ENCODE results near the gene LRCH3.

LRCH3 gene

GRCh38 chr3:197809356-197810020 lies 18.4 kb downstream of the LRCH3 start:
- H4K20me1 ChIP-seq (ENCODE audit: insufficient read depth, low read length), result peaks cover 5% of the 10 kb centered on the region; the same call in 1 of the 2 replicates
- H3K79me2 ChIP-seq (ENCODE audit: insufficient read depth, low read length), result peaks cover 74% of the 10 kb centered on the region
- no peaks in the 10 kb centered on the region for H3K36me3 ChIP-seq (ENCODE audit: insufficient read depth, low read length)
- no peaks in the 10 kb centered on the region for H3K4me1 ChIP-seq (ENCODE audit: insufficient read depth, low read length)
- H3K27me3 ChIP-seq (ENCODE audit: insufficient read depth, low read length, poor library complexity), result no peaks in the 10 kb centered on the region
- no peak overlapping the region for H2AFZ ChIP-seq (ENCODE audit: low read depth, low read length)
- H3K9ac ChIP-seq (ENCODE audit: low read depth, low read length), result no peak overlapping the region
- DNase-seq (no peak), ATAC-seq (ENCODE audit: insufficient read depth, low read depth) (no peak)
- no peak overlapping the region for H3K27ac ChIP-seq (ENCODE audit: low read length)
- no peak for TF ChIP-seq CTCF (IDR thresholded peaks at IDR 0.05; ENCODE audit: borderline replicate concordance, extremely low read depth, low read length, poor library complexity, severe bottlenecking)
- no peak for TF ChIP-seq EZH2 (IDR thresholded peaks at IDR 0.05; ENCODE audit: borderline replicate concordance, low read depth, low read length, severe bottlenecking)
- H3K4me3 ChIP-seq (ENCODE audit: low read depth in 1 of 2, low read length in 2 of 2), result no peak overlapping the region
- no peak overlapping the region for H3K4me2 ChIP-seq (ENCODE audit: insufficient read depth, low read length)
- H3K9me3 ChIP-seq (ENCODE audit: insufficient read depth, low read length, severe bottlenecking), result no peaks in the 10 kb centered on the region

GRCh38 chr3:197810901-197811300 lies 19.8 kb downstream of the LRCH3 start:
- DNase-seq (no peak), ATAC-seq (ENCODE audit: insufficient read depth, low read depth) (no peak)
- H2AFZ ChIP-seq (ENCODE audit: low read depth, low read length), result no peak overlapping the region
- H3K4me3 ChIP-seq (ENCODE audit: low read depth in 1 of 2, low read length in 2 of 2), result no peak overlapping the region
- peaks cover 5% of the 10 kb centered on the region; the same call in 1 of the 2 replicates for H4K20me1 ChIP-seq (ENCODE audit: insufficient read depth, low read length)
- no peak for TF ChIP-seq EZH2 (IDR thresholded peaks at IDR 0.05; ENCODE audit: borderline replicate concordance, low read depth, low read length, severe bottlenecking)
- no peak for TF ChIP-seq CTCF (IDR thresholded peaks at IDR 0.05; ENCODE audit: borderline replicate concordance, extremely low read depth, low read length, poor library complexity, severe bottlenecking)
- no peak overlapping the region for H3K4me2 ChIP-seq (ENCODE audit: insufficient read depth, low read length)
- no peaks in the 10 kb centered on the region for H3K27me3 ChIP-seq (ENCODE audit: insufficient read depth, low read length, poor library complexity)
- H3K27ac ChIP-seq (ENCODE audit: low read length), result no peak overlapping the region
- peaks cover 74% of the 10 kb centered on the region for H3K79me2 ChIP-seq (ENCODE audit: insufficient read depth, low read length)
- no peaks in the 10 kb centered on the region for H3K36me3 ChIP-seq (ENCODE audit: insufficient read depth, low read length)
- no peak overlapping the region for H3K9ac ChIP-seq (ENCODE audit: low read depth, low read length)
- H3K9me3 ChIP-seq (ENCODE audit: insufficient read depth, low read length, severe bottlenecking), result no peaks in the 10 kb centered on the region
- H3K4me1 ChIP-seq (ENCODE audit: insufficient read depth, low read length), result no peaks in the 10 kb centered on the region

GRCh38 chr3:197811343-197811742 lies 20.3 kb downstream of the LRCH3 start:
- H3K4me3 ChIP-seq (ENCODE audit: low read depth in 1 of 2, low read length in 2 of 2), result no peak overlapping the region
- TF ChIP-seq EZH2 (IDR thresholded peaks at IDR 0.05; ENCODE audit: borderline replicate concordance, low read depth, low read length, severe bottlenecking) (no peak), CTCF (IDR thresholded peaks at IDR 0.05; ENCODE audit: borderline replicate concordance, extremely low read depth, low read length, poor library complexity, severe bottlenecking) (no peak)
- no peak overlapping the region for H3K27ac ChIP-seq (ENCODE audit: low read length)
- no peak overlapping the region for H3K9ac ChIP-seq (ENCODE audit: low read depth, low read length)
- H4K20me1 ChIP-seq (ENCODE audit: insufficient read depth, low read length), result peaks cover 5% of the 10 kb centered on the region; the same call in 1 of the 2 replicates
- DNase-seq (no peak), ATAC-seq (ENCODE audit: insufficient read depth, low read depth) (no peak)
- no peak overlapping the region for H3K4me2 ChIP-seq (ENCODE audit: insufficient read depth, low read length)
- no peaks in the 10 kb centered on the region for H3K9me3 ChIP-seq (ENCODE audit: insufficient read depth, low read length, severe bottlenecking)
- H3K79me2 ChIP-seq (ENCODE audit: insufficient read depth, low read length), result peaks cover 72% of the 10 kb centered on the region
- no peaks in the 10 kb centered on the region for H3K36me3 ChIP-seq (ENCODE audit: insufficient read depth, low read length)
- no peaks in the 10 kb centered on the region for H3K4me1 ChIP-seq (ENCODE audit: insufficient read depth, low read length)
- H3K27me3 ChIP-seq (ENCODE audit: insufficient read depth, low read length, poor library complexity), result no peaks in the 10 kb centered on the region
- H2AFZ ChIP-seq (ENCODE audit: low read depth, low read length), result no peak overlapping the region
